Measurements from ENCODE around the gene FAM149A.

Gene FAM149A

DNA sequence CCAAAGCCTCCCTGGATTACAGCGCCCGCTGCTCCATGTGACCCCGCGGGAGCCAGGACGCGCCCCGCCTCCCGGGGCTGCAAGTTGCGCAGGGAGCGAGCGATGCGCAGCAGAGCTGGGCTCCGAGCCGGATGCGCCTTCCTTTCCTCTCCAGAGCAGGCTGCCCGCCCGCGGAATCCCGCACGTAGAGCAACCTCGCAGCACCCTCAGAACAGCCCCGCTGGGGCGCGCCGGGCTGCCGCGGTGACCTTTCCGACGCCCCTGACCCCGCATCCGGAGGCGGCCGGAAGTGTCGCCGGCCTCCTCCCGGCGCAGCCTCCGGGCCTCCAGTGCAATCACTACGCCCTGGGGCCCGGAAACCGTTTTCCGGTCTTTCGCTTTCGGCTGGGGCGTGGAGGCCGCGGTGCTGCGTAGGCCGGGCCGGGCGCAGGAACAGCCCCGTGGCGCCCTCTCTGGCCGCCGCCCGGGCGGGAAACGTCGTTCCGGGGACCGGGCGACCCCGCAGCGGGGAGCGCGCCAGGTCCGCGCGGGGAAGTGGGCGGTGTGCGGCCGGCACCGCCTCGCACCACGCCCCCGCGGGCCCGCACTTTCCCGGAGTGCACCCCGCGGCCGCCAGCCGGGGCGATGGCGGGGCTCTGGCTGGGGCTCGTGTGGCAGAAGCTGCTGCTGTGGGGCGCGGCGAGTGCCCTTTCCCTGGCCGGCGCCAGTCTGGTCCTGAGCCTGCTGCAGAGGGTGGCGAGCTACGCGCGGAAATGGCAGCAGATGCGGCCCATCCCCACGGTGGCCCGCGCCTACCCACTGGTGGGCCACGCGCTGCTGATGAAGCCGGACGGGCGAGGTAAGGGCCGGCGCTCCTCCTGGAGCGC, 86.9 kb downstream of the FAM149A start, which contains the start of gene CYP4V2 (continued):
- TF ChIP-seq, protein P1, sequence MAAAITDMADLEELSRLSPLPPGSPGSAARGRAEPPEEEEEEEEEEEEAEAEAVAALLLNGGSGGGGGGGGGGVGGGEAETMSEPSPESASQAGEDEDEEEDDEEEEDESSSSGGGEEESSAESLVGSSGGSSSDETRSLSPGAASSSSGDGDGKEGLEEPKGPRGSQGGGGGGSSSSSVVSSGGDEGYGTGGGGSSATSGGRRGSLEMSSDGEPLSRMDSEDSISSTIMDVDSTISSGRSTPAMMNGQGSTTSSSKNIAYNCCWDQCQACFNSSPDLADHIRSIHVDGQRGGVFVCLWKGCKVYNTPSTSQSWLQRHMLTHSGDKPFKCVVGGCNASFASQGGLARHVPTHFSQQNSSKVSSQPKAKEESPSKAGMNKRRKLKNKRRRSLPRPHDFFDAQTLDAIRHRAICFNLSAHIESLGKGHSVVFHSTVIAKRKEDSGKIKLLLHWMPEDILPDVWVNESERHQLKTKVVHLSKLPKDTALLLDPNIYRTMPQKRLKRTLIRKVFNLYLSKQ (tag by site-specific recombination; IDR thresholded peaks at IDR 0.05; ENCODE audit: borderline replicate concordance), result no peak
- TF ChIP-seq, protein P2, sequence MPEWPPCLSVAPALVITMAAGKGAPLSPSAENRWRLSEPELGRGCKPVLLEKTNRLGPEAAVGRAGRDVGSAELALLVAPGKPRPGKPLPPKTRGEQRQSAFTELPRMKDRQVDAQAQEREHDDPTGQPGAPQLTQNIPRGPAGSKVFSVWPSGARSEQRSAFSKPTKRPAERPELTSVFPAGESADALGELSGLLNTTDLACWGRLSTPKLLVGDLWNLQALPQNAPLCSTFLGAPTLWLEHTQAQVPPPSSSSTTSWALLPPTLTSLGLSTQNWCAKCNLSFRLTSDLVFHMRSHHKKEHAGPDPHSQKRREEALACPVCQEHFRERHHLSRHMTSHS (tag by site-specific recombination; IDR thresholded peaks at IDR 0.05), result no peak
- TF ChIP-seq ZNF610 (tag by site-specific recombination; IDR thresholded peaks at IDR 0.05; ENCODE audit: borderline replicate concordance) (no peak), KLF8 (tag by site-specific recombination; IDR thresholded peaks at IDR 0.05) (peak; percentile 63; the same call in 1 of the 2 replicates), ZNF2 (tag by site-specific recombination; IDR thresholded peaks at IDR 0.05) (peak; percentile 58; the same call in 1 of the 2 replicates), ZNF335 (tag by site-specific recombination; conservative IDR thresholded peaks at IDR 0.05) (peak; percentile 29), ZNF530 (tag by site-specific recombination; IDR thresholded peaks at IDR 0.05; ENCODE audit: low read depth) (no peak), ZNF146 (tag by site-specific recombination; IDR thresholded peaks at IDR 0.05) (0 out of 2 replicates have a peak, but pooled peaks have one; percentile 21), KLF10 (tag by site-specific recombination; IDR thresholded peaks at IDR 0.05) (peak; percentile 60; the same call in 1 of the 2 replicates), IKZF3 (tag by site-specific recombination; IDR thresholded peaks at IDR 0.05) (0 out of 2 replicates have a peak, but pooled peaks have one; percentile 9), KLF7 (tag by site-specific recombination; IDR thresholded peaks at IDR 0.05; ENCODE audit: borderline replicate concordance) (peak; percentile 62; the same call in 1 of the 2 replicates), ZNF48 (tag by site-specific recombination; IDR thresholded peaks at IDR 0.05) (no peak), OVOL3 (tag by site-specific recombination; IDR thresholded peaks at IDR 0.05) (no peak), ZNF16 (tag by site-specific recombination; IDR thresholded peaks at IDR 0.05; ENCODE audit: low read depth) (no peak), ZNF223 (tag by site-specific recombination; IDR thresholded peaks at IDR 0.05) (no peak), ZFHX2 (tag by site-specific recombination; conservative IDR thresholded peaks at IDR 0.05) (peak; percentile 80), ZNF670 (tag by site-specific recombination; IDR thresholded peaks at IDR 0.05; ENCODE audit: low read depth) (no peak), TRIM28 (IDR thresholded peaks at IDR 0.05; ENCODE audit: borderline replicate concordance, low read length) (no peak), HOXC10 (CRISPR knock-in tag; IDR thresholded peaks at IDR 0.05) (no peak)
- TF ChIP-seq, protein P3, sequence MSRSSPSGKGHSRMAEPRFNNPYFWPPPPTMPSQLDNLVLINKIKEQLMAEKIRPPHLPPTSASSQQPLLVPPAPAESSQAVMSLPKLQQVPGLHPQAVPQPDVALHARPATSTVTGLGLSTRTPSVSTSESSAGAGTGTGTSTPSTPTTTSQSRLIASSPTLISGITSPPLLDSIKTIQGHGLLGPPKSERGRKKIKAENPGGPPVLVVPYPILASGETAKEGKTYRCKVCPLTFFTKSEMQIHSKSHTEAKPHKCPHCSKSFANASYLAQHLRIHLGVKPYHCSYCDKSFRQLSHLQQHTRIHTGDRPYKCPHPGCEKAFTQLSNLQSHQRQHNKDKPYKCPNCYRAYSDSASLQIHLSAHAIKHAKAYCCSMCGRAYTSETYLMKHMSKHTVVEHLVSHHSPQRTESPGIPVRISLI (tag by site-specific recombination; IDR thresholded peaks at IDR 0.05), result no peak
- TF ChIP-seq, protein P4, sequence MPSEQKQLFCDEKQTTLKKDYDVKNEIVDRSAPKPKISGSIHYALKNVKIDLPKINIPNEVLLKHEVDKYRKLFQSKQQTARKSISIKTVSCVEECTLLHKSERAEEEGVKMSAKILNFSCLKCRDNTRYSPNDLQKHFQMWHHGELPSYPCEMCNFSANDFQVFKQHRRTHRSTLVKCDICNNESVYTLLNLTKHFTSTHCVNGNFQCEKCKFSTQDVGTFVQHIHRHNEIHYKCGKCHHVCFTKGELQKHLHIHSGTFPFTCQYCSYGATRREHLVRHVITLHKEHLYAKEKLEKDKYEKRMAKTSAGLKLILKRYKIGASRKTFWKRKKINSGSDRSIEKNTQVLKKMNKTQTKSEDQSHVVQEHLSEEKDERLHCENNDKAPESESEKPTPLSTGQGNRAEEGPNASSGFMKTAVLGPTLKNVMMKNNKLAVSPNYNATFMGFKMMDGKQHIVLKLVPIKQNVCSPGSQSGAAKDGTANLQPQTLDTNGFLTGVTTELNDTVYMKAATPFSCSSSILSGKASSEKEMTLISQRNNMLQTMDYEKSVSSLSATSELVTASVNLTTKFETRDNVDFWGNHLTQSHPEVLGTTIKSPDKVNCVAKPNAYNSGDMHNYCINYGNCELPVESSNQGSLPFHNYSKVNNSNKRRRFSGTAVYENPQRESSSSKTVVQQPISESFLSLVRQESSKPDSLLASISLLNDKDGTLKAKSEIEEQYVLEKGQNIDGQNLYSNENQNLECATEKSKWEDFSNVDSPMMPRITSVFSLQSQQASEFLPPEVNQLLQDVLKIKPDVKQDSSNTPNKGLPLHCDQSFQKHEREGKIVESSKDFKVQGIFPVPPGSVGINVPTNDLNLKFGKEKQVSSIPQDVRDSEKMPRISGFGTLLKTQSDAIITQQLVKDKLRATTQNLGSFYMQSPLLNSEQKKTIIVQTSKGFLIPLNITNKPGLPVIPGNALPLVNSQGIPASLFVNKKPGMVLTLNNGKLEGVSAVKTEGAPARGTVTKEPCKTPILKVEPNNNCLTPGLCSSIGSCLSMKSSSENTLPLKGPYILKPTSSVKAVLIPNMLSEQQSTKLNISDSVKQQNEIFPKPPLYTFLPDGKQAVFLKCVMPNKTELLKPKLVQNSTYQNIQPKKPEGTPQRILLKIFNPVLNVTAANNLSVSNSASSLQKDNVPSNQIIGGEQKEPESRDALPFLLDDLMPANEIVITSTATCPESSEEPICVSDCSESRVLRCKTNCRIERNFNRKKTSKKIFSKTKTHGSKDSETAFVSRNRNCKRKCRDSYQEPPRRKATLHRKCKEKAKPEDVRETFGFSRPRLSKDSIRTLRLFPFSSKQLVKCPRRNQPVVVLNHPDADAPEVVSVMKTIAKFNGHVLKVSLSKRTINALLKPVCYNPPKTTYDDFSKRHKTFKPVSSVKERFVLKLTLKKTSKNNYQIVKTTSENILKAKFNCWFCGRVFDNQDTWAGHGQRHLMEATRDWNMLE (tag by site-specific recombination; conservative IDR thresholded peaks at IDR 0.05; ENCODE audit: low read depth), result peak; percentile 61
- TF ChIP-seq, protein P5, sequence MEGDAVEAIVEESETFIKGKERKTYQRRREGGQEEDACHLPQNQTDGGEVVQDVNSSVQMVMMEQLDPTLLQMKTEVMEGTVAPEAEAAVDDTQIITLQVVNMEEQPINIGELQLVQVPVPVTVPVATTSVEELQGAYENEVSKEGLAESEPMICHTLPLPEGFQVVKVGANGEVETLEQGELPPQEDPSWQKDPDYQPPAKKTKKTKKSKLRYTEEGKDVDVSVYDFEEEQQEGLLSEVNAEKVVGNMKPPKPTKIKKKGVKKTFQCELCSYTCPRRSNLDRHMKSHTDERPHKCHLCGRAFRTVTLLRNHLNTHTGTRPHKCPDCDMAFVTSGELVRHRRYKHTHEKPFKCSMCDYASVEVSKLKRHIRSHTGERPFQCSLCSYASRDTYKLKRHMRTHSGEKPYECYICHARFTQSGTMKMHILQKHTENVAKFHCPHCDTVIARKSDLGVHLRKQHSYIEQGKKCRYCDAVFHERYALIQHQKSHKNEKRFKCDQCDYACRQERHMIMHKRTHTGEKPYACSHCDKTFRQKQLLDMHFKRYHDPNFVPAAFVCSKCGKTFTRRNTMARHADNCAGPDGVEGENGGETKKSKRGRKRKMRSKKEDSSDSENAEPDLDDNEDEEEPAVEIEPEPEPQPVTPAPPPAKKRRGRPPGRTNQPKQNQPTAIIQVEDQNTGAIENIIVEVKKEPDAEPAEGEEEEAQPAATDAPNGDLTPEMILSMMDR (tag by site-specific recombination; IDR thresholded peaks at IDR 0.05), result no peak
- TF ChIP-seq, protein P6, sequence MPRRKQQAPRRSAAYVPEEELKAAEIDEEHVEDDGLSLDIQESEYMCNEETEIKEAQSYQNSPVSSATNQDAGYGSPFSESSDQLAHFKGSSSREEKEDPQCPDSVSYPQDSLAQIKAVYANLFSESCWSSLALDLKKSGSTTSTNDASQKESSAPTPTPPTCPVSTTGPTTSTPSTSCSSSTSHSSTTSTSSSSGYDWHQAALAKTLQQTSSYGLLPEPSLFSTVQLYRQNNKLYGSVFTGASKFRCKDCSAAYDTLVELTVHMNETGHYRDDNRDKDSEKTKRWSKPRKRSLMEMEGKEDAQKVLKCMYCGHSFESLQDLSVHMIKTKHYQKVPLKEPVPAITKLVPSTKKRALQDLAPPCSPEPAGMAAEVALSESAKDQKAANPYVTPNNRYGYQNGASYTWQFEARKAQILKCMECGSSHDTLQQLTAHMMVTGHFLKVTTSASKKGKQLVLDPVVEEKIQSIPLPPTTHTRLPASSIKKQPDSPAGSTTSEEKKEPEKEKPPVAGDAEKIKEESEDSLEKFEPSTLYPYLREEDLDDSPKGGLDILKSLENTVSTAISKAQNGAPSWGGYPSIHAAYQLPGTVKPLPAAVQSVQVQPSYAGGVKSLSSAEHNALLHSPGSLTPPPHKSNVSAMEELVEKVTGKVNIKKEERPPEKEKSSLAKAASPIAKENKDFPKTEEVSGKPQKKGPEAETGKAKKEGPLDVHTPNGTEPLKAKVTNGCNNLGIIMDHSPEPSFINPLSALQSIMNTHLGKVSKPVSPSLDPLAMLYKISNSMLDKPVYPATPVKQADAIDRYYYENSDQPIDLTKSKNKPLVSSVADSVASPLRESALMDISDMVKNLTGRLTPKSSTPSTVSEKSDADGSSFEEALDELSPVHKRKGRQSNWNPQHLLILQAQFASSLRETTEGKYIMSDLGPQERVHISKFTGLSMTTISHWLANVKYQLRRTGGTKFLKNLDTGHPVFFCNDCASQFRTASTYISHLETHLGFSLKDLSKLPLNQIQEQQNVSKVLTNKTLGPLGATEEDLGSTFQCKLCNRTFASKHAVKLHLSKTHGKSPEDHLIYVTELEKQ (tag by site-specific recombination; IDR thresholded peaks at IDR 0.05; ENCODE audit: borderline replicate concordance), result no peak

All from HEK293 (cell line).